NCI-H345 (cell line): ENCODE results near the gene WDR62.
"Not testable (repeated sequence)": the region's sequence is repeated elsewhere in the genome, so short reads cannot be mapped to it uniquely, and the experiment has no call there.

ENCODE experiments used
- DNase-seq: peaks from one replicate; lab custom pipeline; 2025; lab: John Stamatoyannopoulos, UW

Gene WDR62

DNA sequence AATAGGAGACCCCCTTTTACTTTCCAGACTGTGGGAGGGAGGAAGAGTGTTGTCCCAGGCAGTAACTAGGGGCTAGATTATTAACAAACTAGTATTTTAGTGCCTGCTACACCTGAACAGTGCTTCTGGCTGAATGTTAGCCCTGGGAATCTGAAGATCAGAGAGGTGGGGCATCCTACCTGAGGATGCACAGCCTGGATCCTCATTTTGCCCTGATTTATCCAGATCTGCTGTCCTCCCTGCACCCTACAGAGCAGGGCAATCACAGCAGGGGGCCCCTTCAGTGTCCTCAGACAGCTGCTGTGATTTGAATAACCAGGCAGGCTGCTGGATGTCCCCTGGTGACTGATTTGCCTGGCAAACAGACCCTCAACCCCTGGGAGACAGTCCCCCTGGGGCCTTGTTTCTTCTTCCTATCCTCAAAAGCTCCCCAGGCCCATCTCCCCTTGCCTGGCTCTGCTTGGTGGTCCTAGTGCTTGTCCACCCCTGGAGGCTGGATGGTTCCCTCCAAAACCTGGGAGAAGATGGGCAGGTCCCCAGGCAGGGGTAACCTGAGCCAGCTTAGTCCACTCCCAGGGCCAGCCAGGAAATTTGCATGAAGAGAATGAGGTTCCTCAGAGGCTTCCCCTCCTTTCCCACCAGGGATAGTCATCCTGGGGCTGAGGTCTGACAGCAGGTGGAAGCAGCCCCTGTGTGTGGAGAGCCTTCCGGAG lies 55.9 kb downstream of the WDR62 start, which contains the start of gene OVOL3:
Gene OVOL3 (plus strand): TSS at position 657 of the 713 bp plus-strand sequence. CDS start 60 bp downstream, outside the sequence.
- DNase-seq = no peak

DNA sequence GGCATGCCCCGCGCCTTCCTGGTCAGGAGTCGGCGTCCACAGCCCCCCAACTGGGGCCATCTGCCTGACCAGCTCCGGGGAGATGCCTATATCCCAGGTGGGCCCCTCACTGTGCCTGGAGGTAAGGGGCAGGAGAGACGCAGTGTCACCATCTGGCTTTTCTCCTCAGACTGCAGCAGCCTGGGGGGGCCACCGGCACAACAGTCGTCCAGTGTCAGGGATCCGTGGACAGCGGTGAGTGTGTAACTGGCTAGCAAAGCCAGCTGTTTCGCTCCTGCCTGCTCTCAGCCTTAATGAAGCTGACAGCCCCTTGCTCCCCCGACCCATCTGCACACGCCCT lies 56.5 kb downstream of the WDR62 start:
- DNase-seq = no peak

- no peak for DNase-seq
Measured at GRCh38 chr19:36112678-36113077, 58.0 kb downstream of the WDR62 start.

- no peak for DNase-seq
Measured at GRCh38 chr19:36113425-36113824, 58.7 kb downstream of the WDR62 start.

DNA sequence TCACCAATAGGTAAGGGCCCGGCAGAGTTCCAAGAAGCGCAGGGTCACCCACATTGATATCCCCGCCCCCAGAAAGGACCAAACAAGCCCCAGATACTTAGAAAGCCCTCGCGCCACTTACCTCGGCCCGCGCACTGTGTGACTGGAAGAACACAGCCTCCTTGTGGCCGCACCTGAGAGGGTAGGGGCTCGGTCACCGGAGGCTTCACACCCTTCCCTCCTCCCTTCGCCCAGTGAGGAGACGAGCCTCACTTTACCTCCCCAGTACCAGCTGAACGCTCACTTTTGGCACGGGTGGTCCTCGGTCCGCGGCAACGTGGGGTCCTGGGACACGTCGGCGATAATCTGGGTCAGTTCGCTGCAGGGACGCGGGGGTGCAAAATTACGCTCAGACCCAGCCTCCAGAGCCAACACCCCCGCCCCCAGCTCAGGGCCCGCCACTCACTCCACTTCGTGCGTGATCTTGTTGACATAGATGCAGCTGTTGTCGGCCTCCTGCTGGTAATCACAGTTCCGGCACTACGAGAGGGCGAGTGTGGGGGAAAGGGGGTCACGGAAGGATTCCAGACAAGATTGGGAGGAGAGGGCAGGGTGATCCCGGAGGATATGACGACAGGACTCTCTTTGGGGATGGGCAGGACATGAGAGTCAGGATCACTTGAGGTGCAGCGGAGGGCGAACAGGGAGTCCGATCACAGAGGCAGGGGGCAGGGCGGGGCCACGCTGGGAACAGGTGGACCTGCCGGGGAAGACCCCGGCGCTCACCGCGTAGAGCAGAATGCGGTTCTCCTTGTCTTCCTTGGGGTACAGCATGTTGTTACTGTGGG lies 59.4 kb downstream of the WDR62 start:
- peak; percentile 74 for DNase-seq

DNA sequence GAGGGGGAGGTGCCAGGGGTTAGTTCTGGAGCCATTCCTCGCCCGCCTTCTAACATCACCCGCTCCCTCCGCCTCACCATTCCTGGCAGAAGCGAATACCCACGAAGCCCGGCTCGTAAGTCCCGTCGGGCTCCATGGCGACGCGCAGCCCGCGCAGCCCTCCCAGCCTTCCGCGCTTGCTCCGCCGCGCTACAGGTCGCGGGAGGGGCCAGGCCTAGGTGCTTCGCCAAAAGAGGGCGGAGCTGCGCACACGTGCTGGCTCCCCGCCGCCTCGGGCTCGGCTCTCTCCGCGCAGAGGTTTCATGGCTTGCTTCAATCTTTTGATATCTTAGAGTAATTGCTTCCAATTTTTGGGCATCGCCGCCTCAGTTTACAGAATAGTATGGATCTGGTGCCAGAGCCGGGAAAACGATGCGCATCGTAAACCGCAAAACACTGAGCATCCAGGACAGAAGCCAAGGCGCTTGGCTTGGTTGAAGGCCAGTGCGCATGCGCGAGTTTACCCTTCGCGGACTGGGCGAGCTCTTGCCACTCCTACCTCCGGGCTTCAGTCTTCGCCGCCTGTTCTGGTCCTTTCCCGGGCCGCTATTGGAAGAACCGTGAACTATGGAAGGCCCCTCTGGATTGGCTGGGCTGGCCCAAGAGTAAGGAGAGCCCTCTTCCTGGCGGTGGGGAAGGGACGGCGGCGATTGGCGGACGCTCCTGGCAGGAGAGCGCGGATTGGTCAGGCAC lies 60.2 kb downstream of the WDR62 start, which contains the start of gene POLR2I:
Gene POLR2I (minus strand): TSS at position 155 of the 732 bp plus-strand sequence. CDS start 19 bp downstream, at position 136.
- peak; percentile 100 for DNase-seq

DNA sequence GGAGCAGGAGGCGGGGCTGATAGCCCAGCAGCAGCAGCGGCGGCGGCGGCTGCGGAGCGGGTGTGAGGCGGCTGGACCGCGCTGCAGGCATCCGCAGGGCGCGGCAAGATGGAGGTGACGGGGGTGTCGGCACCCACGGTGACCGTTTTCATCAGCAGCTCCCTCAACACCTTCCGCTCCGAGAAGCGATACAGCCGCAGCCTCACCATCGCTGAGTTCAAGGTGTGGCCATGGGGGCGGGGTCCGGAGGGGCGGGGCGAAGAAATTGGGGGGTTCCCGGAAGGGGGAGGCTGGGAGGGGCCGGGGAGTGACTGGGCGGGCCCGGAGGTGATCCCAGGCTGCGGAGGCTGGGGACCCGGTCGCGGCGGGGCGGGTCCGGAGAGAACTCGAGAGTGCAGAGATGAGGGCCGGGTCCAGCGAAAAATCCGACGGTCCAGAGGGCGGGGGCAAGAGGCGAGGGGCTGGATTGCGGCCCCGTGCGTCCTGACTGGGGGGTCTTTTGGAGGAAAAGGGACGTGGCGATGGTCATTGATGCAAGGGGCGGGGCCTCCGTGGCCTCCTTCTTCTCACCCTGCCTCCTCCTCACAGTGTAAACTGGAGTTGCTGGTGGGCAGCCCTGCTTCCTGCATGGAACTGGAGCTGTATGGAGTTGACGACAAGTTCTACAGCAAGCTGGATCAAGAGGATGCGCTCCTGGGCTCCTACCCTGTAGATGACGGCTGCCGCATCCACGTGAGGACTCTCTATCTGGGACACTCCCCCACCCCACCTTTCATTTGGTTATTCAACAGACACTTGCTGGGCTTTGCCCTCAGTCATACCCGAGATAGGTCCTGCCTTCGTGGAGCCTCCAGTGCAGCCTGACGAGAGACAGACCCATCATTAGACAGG lies 61.0 kb downstream of the WDR62 start, which contains the start of gene TBCB:
Gene TBCB (plus strand): TSS at position 16 of the 891 bp plus-strand sequence. CDS start 93 bp downstream, at position 109.
- no peak for DNase-seq

DNA sequence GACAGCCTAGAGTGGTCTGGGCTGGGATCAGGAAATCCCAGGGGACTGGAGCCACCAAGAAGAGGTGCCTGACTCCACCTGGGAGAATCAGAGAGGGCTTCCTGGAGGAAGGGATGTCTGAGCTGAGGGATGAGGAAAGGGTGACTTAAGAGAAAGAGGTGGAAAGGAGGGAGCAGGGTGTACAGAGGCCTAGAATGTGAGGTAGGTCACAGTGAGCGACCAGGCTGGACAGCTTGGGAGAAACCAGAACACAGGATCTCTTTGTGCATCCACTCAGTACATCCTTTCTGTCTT lies 61.6 kb downstream of the WDR62 start:
- no peak for DNase-seq

DNA sequence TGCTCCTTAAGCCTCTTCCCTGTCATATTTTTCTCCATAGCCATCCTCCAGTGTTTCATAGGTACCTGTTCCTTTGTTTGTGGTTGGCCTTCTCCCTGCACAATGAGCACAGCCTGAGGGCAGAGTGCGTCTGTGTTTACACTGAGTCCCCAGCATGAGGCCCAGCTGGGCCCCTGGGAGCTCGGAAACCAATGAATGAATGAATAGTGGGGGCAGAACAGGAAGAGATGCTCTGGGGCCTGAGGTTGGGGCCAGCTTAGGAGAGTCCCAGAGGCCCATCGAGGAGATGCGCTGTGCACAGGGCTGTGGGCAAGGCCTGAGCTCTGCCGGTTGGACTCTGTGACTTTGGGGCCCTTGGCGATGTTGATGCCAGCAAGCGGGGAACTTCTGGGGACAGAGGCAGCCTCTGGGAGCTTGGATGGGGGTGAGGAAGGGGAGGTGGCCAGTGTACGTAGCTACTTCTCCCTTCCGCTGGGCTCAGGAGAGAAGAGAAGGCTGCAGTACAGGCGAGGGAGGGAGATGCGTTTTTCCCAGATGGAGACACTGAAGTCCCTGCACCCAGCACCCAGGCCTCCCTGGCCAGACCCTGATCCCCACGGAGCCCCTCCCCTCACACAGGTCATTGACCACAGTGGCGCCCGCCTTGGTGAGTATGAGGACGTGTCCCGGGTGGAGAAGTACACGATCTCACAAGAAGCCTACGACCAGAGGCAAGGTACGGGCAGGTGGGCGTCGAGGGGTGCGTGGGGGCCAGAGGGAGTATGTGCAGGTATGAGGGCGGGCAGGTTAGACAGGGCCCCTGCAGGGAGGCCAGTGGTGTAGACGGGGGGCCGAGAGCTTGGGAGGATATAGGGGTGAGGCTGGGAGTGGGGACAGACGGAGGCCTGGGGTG lies 65.6 kb downstream of the WDR62 start:
- peak; percentile 99 for DNase-seq

DNA sequence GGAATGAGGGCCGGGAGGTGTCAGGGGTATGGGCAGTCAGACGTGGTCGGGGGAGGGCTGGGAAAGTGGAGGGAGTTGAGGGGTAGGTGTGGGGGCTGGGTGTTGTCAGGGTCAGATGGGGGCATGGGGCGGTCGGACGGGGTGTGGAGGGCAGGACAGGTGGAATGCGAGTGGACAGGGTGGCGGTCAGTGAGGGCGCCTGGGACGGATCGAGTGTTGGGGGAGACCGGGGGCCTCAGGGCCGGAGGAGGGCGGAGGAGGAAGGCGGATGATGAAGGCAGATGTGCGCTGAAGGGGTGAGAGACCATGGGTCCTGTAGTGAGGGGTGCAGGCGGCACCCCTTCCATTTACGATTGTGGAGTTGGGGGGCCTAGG lies 66.3 kb downstream of the WDR62 start:
- no peak for DNase-seq

GRCh38 chr19:36121486-36122124 lies 66.9 kb downstream of the WDR62 start:
- DNase-seq = no peak

DNA sequence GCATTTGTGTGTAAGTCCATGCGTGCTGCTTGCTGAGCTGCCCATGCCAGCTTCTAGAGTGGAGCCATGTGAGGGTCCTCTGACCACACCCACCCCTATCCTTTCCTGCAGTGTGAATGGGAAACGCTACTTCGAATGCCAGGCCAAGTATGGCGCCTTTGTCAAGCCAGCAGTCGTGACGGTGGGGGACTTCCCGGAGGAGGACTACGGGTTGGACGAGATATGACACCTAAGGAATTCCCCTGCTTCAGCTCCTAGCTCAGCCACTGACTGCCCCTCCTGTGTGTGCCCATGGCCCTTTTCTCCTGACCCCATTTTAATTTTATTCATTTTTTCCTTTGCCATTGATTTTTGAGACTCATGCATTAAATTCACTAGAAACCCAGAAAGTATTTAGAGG lies 70.9 kb downstream of the WDR62 start:
- DNase-seq = no peak

- DNase-seq = no peak
Measured at GRCh38 chr19:36128392-36128736, 73.7 kb downstream of the WDR62 start.

DNA sequence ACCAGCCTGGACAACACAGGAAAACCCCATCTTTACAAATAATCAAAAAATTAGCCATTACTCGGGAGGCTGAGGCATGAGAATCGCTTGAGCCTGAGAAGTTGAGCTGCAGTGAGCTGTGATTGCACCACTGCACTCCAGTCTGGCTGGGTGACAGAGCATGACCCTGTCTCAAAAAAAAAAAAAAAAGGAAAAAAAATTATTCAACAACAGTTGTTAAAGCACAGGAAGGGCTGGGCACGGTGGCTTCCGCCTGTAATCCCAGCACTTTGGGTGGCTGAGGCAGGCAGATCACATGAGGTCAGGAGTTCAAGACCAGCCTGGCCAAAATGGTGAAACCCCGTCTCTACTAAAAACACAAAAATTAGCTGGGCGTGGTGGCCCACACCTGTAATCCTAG lies 76.5 kb downstream of the WDR62 start:
- DNase-seq = not testable (repeated sequence)

DNA sequence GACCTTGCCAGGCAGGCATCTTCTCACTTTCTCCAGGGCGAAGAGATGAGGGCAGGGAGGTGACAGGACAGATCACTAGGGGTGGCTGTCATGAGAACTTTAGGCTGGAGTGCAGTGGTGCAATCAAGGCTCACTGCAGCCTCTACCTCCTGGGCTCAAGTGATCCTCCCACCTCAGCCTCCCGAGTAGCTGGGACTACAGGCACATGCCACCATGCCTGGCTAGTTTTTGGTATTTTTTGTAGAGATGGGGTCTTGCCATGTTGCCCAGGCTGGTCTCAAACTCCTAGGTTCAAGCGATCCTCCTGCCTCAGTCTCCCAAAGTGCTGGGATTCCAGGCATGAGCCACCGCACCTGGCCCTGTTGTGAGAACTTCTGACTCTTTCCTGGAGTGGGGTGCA lies 80.2 kb downstream of the WDR62 start:
- not testable (repeated sequence) for DNase-seq

- DNase-seq = peak; percentile 82
Measured at GRCh38 chr19:36136964-36137686, 82.4 kb downstream of the WDR62 start.

DNA sequence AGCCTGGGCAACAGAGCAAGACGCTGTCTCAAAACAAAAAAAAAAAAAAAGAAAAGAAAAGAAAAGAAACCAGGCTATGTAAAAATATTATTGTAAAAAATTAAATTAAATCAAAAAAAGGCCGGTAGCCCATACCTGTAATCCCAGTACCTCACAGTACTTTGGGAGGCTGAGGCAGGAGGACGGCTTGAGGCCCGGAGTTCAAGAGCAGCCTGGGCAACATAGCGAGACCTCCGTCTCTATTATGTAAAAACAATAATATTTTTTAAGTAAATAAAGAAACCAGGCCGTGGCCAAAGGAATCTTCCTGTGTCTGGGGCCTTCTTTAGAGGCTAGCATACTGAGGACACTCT lies 84.4 kb downstream of the WDR62 start:
- no peak for DNase-seq

GRCh38 chr19:36139473-36140303 lies 85.0 kb downstream of the WDR62 start, which contains the start of gene CAPNS1:
Gene CAPNS1, plus strand, starts transcription at chr19:36140066. Its CDS starts 946 bp downstream, at chr19:36141012.
- DNase-seq = peak; percentile 100
